GOT3 (cell line): Measurements from ENCODE around the gene EPB42.
"Not testable (repeated sequence)": the region's sequence is repeated elsewhere in the genome, so short reads cannot be mapped to it uniquely, and the experiment has no call there.

ENCODE experiments used
- DNase-seq: peaks from one replicate; lab custom pipeline; 2025; ENCODE audit warnings: mixed read lengths; lab: John Stamatoyannopoulos, UW

EPB42 gene

DNA sequence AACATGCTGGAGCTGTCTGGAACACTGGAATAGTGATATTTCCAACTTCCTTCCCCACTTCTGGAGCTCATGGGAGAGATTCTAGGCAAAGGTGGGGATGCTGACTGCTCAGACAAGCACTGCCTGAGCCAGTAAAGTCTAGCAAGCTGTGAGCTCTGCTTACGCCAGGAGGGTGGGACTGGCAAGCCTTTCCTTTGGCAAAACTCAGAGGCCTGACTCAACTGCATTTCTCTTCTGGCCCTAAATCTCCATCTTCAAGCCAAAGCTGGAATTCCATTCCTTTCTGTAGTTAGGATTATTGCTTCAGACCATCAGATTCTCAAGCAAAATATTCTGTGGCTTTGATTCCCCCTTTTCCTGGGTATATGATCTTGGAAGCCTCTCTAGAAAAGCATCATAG lies 20.3 kb upstream of the EPB42 start:
- DNase-seq, result no peak

GRCh38 chr15:43239732-43240491 lies 19.1 kb upstream of the EPB42 start:
- DNase-seq, result no peak

GRCh38 chr15:43238671-43239131 lies 17.9 kb upstream of the EPB42 start:
- no peak for DNase-seq

DNA sequence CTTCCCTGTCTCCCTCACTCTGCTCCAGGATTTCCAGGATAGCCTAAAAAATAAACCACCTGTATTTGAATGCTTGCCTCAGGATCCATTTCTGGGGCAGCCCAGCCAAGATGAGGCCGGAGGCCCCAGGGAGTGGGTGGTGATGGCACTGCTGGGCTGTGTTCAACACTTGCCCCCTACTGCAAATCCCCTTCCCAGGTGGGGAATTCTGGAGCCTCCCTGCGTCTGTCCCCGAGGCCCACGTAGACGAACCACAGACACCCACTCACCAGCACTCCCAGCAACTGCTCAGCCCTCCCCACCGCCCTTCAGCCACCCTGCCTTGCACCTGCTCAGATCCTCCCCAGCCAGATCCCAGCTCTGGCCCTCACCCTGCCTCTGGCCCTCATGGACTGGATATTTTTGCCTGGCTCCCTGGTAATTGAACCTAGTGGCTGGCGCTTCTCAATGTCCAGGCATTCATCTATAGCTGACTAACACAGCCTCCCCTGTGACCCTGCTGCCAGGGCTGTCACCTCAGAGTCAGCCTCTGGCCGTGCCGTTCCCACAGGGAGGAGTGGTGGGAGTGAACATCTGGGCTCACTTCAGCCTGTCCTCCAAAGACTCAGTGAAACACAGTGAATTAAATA lies 17.1 kb upstream of the EPB42 start:
- no peak for DNase-seq

DNA sequence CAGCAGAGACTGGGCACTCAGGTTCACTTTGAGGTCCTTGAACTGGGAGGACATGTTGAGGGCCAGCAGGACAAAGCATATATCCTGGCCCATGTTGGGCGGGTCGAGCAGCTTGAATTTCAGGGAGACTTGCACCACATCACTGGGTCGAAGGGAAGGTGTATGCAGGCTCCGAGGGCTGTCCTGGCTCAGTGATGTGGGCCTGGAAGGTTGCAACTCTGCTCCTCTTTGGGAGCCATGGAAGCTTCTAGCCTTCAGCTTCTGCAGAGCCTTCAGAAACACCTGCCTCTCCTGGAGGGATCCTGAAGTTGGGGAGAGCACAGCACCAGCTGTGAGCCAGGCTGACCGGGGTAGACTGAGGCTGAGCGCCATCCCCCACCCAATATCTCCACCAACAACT lies 14.7 kb upstream of the EPB42 start:
- no peak for DNase-seq

DNA sequence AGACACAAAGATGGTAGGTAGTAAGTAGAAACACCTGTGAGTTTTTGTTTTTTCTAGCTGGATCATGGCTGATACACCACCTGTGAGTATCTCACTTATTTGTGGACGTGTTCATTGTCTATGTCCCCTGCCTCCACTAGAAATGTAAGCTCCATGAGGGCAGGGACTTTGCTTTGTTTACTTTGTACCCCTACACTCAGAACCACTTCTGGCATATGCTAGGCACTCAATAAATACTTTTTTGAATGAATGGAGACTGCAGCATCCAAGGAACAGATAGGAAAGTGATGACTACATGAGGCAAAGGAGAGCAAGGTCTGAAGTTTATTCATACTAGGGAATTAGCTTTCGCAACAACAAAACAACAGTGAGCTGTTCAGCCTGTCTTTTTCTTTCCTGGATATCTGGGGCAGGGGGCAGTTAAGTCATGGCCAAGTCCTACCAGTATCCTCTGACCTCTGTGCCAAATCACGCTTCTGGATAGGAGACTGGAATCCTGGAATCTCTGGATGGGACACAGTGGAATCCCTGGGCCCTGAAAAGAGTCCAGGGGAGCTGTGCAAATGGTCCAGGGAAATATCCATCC lies 11.6 kb upstream of the EPB42 start:
- DNase-seq, result no peak

DNA sequence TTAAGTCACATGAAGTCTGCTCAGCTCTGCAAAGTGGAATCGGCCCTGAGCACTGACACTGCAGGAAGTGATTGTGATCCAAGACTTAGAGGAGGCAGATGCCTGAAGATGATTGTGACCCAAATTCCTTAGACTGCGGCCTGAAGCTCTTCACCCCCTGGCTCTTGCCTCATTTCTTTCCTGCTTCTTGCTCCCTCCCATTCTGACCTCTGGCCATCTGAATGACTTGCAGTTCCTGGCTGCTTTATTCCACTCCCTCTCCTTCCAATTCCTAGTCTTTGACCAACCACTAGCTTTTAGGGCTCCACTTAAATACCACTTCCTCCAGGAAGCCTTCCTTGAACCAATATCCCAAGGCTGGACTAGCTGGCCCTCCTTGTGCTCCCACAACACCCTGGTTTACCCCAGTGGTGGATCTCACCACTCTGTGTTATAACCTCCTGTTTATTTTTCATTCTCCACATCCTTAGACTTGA lies 9.9 kb upstream of the EPB42 start:
- no peak for DNase-seq

GRCh38 chr15:43229977-43230376 lies 9.2 kb upstream of the EPB42 start:
- no peak for DNase-seq

GRCh38 chr15:43226436-43227305 lies 5.9 kb upstream of the EPB42 start:
- DNase-seq, result no peak

GRCh38 chr15:43225950-43226255 lies 5.1 kb upstream of the EPB42 start:
- DNase-seq, result not testable (repeated sequence)

DNA sequence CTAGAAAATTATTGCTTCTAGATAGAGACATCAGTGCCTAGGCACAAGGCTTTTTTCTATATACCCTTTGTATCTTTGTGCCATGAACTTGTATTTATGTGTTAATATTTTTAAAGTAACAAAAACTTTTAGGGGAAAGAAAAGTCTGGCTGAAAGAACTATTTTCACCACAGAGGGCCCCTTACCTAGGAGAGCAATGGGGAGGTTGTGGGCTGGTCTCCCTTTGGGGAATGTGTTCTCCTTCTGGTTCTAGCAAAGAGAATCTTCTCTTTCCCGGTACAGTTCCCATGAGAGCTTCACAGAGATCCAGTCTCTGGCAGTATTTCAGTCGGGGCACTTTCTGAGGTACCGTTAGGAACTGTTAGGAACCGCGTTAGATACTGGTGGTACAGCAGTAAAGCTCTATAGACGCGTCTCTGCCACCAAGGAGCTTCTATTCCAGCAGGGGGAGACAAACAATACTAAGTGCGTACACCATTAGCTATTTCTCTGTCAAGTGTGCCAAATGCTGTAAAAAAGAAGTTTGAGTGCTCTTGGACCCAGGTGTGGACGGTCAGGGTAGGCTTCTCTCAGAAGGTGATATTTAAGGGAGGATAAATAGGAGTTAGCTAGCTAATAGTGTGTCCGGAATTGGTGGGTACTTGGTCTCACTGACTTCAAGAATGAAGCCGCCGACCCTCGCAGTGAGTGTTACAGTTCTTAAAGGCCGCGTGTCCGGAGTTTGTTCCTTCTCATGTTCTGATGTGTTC lies 4.6 kb upstream of the EPB42 start:
- no peak for DNase-seq

GRCh38 chr15:43221422-43221821 lies 604 bp upstream of the EPB42 start:
- DNase-seq, result no peak

- DNase-seq, result no peak
Observed at GRCh38 chr15:43219929-43220928, 589 bp downstream of the EPB42 start.

GRCh38 chr15:43218908-43219706 lies 1.7 kb downstream of the EPB42 start:
- no peak for DNase-seq

DNA sequence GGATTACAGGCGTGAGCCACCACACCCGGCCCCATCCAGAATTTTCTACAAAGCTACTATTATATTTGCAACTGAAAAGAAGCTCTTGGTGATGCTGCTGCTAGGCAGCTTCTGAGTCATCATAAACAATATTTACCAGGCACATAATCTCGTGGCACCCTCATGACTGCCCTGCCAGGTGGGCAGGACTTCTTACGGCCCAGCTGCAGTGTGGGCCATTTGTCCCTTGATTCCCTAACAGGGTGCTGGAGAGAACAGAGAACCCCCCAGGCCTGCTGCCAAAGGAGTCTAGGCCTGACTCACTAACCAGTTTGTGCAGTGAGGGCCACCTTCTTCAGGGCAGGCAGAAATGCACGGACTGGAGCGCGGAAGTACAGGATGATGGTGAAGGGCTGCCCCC lies 4.9 kb downstream of the EPB42 start:
- no peak for DNase-seq

GRCh38 chr15:43214592-43215295 lies 6.1 kb downstream of the EPB42 start:
- DNase-seq, result no peak

GRCh38 chr15:43214169-43214568 lies 6.6 kb downstream of the EPB42 start:
- DNase-seq, result no peak

DNA sequence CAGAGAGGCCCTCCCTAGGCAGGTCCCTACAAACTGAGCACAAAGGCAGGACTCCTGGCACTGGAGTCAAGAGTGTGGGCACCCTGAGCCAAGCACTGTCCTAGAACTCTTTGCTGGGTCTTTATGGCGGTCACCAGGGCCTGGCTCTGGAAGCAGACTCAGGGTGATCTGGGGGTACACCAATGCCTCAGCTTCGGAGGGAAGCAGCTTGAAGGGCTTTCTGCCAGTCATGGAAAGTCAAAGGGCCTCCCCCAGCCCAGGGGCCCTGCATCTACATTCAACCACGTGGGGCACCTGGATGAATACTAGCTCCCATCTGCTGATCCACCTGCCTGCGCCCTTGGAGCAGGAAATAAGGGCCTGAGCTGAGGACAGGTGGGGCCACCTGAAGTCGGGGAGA lies 7.4 kb downstream of the EPB42 start:
- DNase-seq, result no peak

GRCh38 chr15:43212951-43213350 lies 7.9 kb downstream of the EPB42 start:
- no peak for DNase-seq
